Endothelial cell (in vitro differentiated cells): Measurements from ENCODE around the gene IGF2BP2. TPM values are rescaled to one million over a fixed set of nuclear protein-coding genes. Genes with fewer than 3 reads are reported as not detected.
A peak's percentile ranks its signal among the peaks of the same experiment; 100 is the strongest.

ENCODE experiments used
- DNase-seq: peaks from one replicate; pipeline ENCODE4 v3.0.0; 2021; ENCODE audit warnings: low spot score
- H3K27ac Mint-ChIP-seq: one replicate; pipeline ENCODE4 v1.8.0; 2021; ENCODE audit warnings: mixed read lengths, inconsistent platforms; ENCODE audit not compliant: unreplicated experiment
- H3K27me3 Mint-ChIP-seq: one replicate; pipeline ENCODE4 v1.8.0; 2021; ENCODE audit warnings: mild to moderate bottlenecking, moderate library complexity, mixed read lengths, inconsistent platforms; ENCODE audit not compliant: unreplicated experiment
- H3K36me3 Mint-ChIP-seq: one replicate; pipeline ENCODE4 v1.8.0; 2021; ENCODE audit warnings: mild to moderate bottlenecking, low read depth, mixed read lengths, inconsistent platforms; ENCODE audit not compliant: unreplicated experiment
- H3K4me1 Mint-ChIP-seq: one replicate; pipeline ENCODE4 v1.8.0; 2021; ENCODE audit warnings: mild to moderate bottlenecking, mixed read lengths, inconsistent platforms; ENCODE audit not compliant: unreplicated experiment
- H3K4me3 Mint-ChIP-seq: one replicate; pipeline ENCODE4 v1.8.0; 2021; ENCODE audit warnings: mild to moderate bottlenecking, mixed read lengths, inconsistent platforms; ENCODE audit not compliant: unreplicated experiment
- H3K9me3 Mint-ChIP-seq: one replicate; pipeline ENCODE4 v1.8.0; 2021; ENCODE audit warnings: mixed read lengths, inconsistent platforms; ENCODE audit not compliant: unreplicated experiment
- total RNA-seq: library from RNA; stranded (reverse); fragmentation: NEBNext Ultra II Directional; extraction: Animal tissue kit (Norgen Biotek cat#: 25700); gene quantifications from one replicate; pipeline ENCODE4 v1.2.1, GENCODE V29; 2021; ENCODE audit not compliant: unreplicated experiment
- TF ChIP-seq, protein P1 (sequence below): fragments of 200-600 bp; sonication (generic); IDR thresholded peaks from one replicate; pipeline ENCODE4 v1.5.0; 2021; ENCODE audit warnings: antibody characterized with exemption; ENCODE audit not compliant: unreplicated experiment

Gene IGF2BP2
- total RNA-seq, 1 donor from 2014 or later = 165 TPM

- Mint-ChIP-seq H3K9me3 (no peaks in the 10 kb centered on the region), H3K4me1 (peaks cover 7% of the 10 kb centered on the region)
- TF ChIP-seq, protein P1, sequence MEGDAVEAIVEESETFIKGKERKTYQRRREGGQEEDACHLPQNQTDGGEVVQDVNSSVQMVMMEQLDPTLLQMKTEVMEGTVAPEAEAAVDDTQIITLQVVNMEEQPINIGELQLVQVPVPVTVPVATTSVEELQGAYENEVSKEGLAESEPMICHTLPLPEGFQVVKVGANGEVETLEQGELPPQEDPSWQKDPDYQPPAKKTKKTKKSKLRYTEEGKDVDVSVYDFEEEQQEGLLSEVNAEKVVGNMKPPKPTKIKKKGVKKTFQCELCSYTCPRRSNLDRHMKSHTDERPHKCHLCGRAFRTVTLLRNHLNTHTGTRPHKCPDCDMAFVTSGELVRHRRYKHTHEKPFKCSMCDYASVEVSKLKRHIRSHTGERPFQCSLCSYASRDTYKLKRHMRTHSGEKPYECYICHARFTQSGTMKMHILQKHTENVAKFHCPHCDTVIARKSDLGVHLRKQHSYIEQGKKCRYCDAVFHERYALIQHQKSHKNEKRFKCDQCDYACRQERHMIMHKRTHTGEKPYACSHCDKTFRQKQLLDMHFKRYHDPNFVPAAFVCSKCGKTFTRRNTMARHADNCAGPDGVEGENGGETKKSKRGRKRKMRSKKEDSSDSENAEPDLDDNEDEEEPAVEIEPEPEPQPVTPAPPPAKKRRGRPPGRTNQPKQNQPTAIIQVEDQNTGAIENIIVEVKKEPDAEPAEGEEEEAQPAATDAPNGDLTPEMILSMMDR = no peak
Measured at GRCh38 chr3:185657691-185658503, 166.9 kb downstream of the IGF2BP2 start.

DNA sequence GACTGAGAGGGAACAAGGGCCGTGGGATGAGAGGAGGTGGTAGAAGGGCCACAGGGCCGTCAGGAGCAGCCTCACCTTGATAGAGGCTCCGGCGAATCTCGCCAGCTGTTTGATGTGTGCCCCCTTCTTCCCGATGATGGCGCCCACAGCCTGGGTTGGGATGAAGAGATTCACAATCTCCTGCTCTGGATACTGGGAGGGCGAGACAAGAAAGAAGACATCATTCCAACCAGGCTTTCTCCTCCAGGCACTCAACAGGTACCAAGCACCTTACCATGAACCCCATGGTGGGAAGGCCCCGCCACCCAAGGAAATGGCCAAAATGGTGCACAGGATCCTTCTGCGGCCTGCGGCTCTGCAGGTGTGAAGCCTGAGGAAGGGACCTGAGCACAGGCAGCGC is 167.6 kb downstream of the IGF2BP2 start:
- Mint-ChIP-seq H3K9me3 (no peaks in the 10 kb centered on the region), H3K27me3 (peaks cover 17% of the 10 kb centered on the region), H3K27ac (peak overlapping the region; percentile 25), H3K36me3 (peaks cover 54% of the 10 kb centered on the region), H3K4me1 (peaks cover 7% of the 10 kb centered on the region), H3K4me3 (peak overlapping the region; percentile 63)
- TF ChIP-seq, protein P1 = no peak
- DNase-seq = no peak

More at GRCh38 chr3:185657691-185658503, 166.9 kb downstream of the IGF2BP2 start:
- peak overlapping the region; percentile 70 for H3K4me3 Mint-ChIP-seq
- H3K27ac Mint-ChIP-seq = peak overlapping the region; percentile 31
- DNase-seq = no peak
- H3K27me3 Mint-ChIP-seq = peaks cover 11% of the 10 kb centered on the region
- H3K36me3 Mint-ChIP-seq = peaks cover 47% of the 10 kb centered on the region

- H3K36me3 Mint-ChIP-seq = peaks cover 59% of the 10 kb centered on the region
- peaks cover 6% of the 10 kb centered on the region for H3K4me1 Mint-ChIP-seq
- no peak for DNase-seq
- peaks cover 15% of the 10 kb centered on the region for H3K27me3 Mint-ChIP-seq
- H3K9me3 Mint-ChIP-seq = no peaks in the 10 kb centered on the region
- peak overlapping the region; percentile 25 for H3K27ac Mint-ChIP-seq
- H3K4me3 Mint-ChIP-seq = no peak overlapping the region
- TF ChIP-seq, protein P1 = no peak
Measured at GRCh38 chr3:185656321-185656840, 168.5 kb downstream of the IGF2BP2 start.

- H3K4me1 Mint-ChIP-seq = peaks cover 6% of the 10 kb centered on the region
- no peak for DNase-seq
- H3K27ac Mint-ChIP-seq = peak overlapping the region; percentile 18
- peaks cover 18% of the 10 kb centered on the region for H3K27me3 Mint-ChIP-seq
- TF ChIP-seq, protein P1 = no peak
- no peaks in the 10 kb centered on the region for H3K9me3 Mint-ChIP-seq
- H3K4me3 Mint-ChIP-seq = no peak overlapping the region
- H3K36me3 Mint-ChIP-seq = peaks cover 64% of the 10 kb centered on the region
Measured at GRCh38 chr3:185655426-185656320, 169.2 kb downstream of the IGF2BP2 start.
